ENCODE measurements around the gene MRPL45.
"Not testable (repeated sequence)": the region's sequence is repeated elsewhere in the genome, so short reads cannot be mapped to it uniquely, and the experiment has no call there.

GRCh38 chr17:38285994-38286393, 11.0 kb upstream of the MRPL45 start:
- not testable (repeated sequence) for TF ChIP-seq CTCF (IDR thresholded peaks at IDR 0.05); EZH2 (IDR thresholded peaks at IDR 0.05; ENCODE audit: borderline replicate concordance, insufficient read depth, low read depth, low read length, poor library complexity, severe bottlenecking)

All from B cell (primary cell).